Breast epithelium (tissue), 4 donors: ENCODE results near the gene HBG1. TPM values are rescaled to one million over a fixed set of nuclear protein-coding genes. Genes with fewer than 3 reads are reported as not detected.
"Not testable (repeated sequence)": the region's sequence is repeated elsewhere in the genome, so short reads cannot be mapped to it uniquely, and the experiment has no call there.

Experiments used
- DNase-seq, 2 donors: peaks; one replicate each; pipeline ENCODE4 v3.0.0-alpha.2; 2019; ENCODE audit warnings: low spot score in 2 of 2
- H3K27ac ChIP-seq, 2 donors: fragments of 200-600 bp; sonication (generic) in 1 of 2; one replicate each; pipeline ENCODE4 v1.5.1; 2016 to 2019; ENCODE audit warnings: mild to moderate bottlenecking in 1 of 2
- H3K27me3 ChIP-seq, 2 donors: fragments of 200-600 bp; sonication (generic) in 1 of 2; one replicate each; pipeline versions ENCODE4 v1.5.1 to v1.6.0; 2017 to 2019; ENCODE audit warnings: control low read depth in 1 of 2, mild to moderate bottlenecking in 1 of 2
- H3K36me3 ChIP-seq: fragments of 200-600 bp; one replicate; pipeline ENCODE4 v1.5.1; 2019
- H3K4me1 ChIP-seq, 2 donors: fragments of 200-600 bp; sonication (generic); one replicate each; pipeline ENCODE4 v1.5.1; 2016 to 2019; ENCODE audit warnings: control low read depth in 1 of 2
- H3K4me3 ChIP-seq, 3 donors: fragments of 200-600 bp; sonication (generic); 1 replicate in 2 of 3; 2 replicates in 1 of 3; pipeline ENCODE4 v1.5.1; 2016 to 2019; ENCODE audit warnings: mild to moderate bottlenecking in 3 of 3, moderate library complexity in 2 of 3
- H3K9me3 ChIP-seq, 2 donors: fragments of 200-600 bp; sonication (generic) in 1 of 2; one replicate each; pipeline ENCODE4 v1.5.1; 2016 to 2019; ENCODE audit warnings: control low read depth in 1 of 2
- CTCF ChIP-seq, 3 donors: fragments of 450-650 bp; IDR thresholded peaks; one replicate each; pipeline ENCODE4 v1.5.1; 2016 to 2017; ENCODE audit warnings: antibody characterized with exemption in 3 of 3, mild to moderate bottlenecking in 3 of 3, moderate library complexity in 3 of 3
- POLR2A ChIP-seq: fragments of 450-650 bp; IDR thresholded peaks from one replicate; pipeline ENCODE4 v1.6.1; 2016; ENCODE audit warnings: antibody characterized with exemption, mild to moderate bottlenecking, moderate library complexity
- POLR2AphosphoS5 ChIP-seq, 3 donors: sonication (generic); formaldehyde crosslinking; IDR thresholded peaks; one replicate each; pipeline ENCODE4 v1.6.1; 2017; ENCODE audit warnings: antibody characterized with exemption in 3 of 3
- intact Hi-C: fragments of 100-400 bp; cut with DNase I; formaldehyde crosslinking; loops from one replicate; pipeline ENCODE4 v1.15.1; 2023; ENCODE audit warnings: low total_unique reads
- total RNA-seq, 3 donors: library from RNA; depleted of rRNA; stranded (reverse); fragments of >200 nt; gene quantifications; one replicate each; pipeline ENCODE4 v1.1.0, GENCODE V29; 2016

The HBG1 gene
- total RNA-seq = not detected

GRCh38 chr11:5249807-5250396, at the start of gene HBG1:
TSS of gene HBG1 (minus strand) at chr11:5249857. CDS start at chr11:5249804, 53 bp downstream.
- H3K36me3 ChIP-seq, H3K27me3 ChIP-seq, H3K9me3 ChIP-seq, intact Hi-C loops, H3K4me3 ChIP-seq, DNase-seq, H3K4me1 ChIP-seq, H3K27ac ChIP-seq: not testable (repeated sequence)

GRCh38 chr11:5298451-5298850, 48.8 kb upstream of the HBG1 start:
- Histone ChIP-seq H3K27ac (no peak overlapping the region), H3K4me3 (no peak overlapping the region), H3K27me3 (no peaks in the 10 kb centered on the region), H3K36me3 (no peaks in the 10 kb centered on the region), H3K9me3 (no peaks in the 10 kb centered on the region), H3K4me1 (no peaks in the 10 kb centered on the region)
- intact Hi-C loops = no loop called here
- no peak for TF ChIP-seq CTCF (IDR thresholded peaks at IDR 0.05)
- no peak for TF ChIP-seq POLR2AphosphoS5 (IDR thresholded peaks at IDR 0.05)
- TF ChIP-seq POLR2A = no peak
- DNase-seq = no peak

- H3K4me1 ChIP-seq = no peaks in the 10 kb centered on the region
- no peak overlapping the region for H3K4me3 ChIP-seq
- intact Hi-C loops = no loop called here
- H3K36me3 ChIP-seq = no peaks in the 10 kb centered on the region
- TF ChIP-seq CTCF (IDR thresholded peaks at IDR 0.05) = no peak
- TF ChIP-seq POLR2A = no peak
- TF ChIP-seq POLR2AphosphoS5 (IDR thresholded peaks at IDR 0.05) = no peak
- no peaks in the 10 kb centered on the region for H3K9me3 ChIP-seq
- no peak overlapping the region for H3K27ac ChIP-seq
- no peak for DNase-seq
- H3K27me3 ChIP-seq = no peaks in the 10 kb centered on the region
Measured at GRCh38 chr11:5297721-5298323, 48.2 kb upstream of the HBG1 start.

GRCh38 chr11:5294342-5294995, 44.8 kb upstream of the HBG1 start:
- DNase-seq, intact Hi-C loops, H3K4me1 ChIP-seq, H3K4me3 ChIP-seq, H3K27ac ChIP-seq, H3K9me3 ChIP-seq, H3K36me3 ChIP-seq, H3K27me3 ChIP-seq: not testable (repeated sequence)

- no peak for DNase-seq
- Histone ChIP-seq H3K4me1 (no peaks in the 10 kb centered on the region), H3K4me3 (no peak overlapping the region), H3K27ac (no peak overlapping the region), H3K9me3 (no peaks in the 10 kb centered on the region), H3K27me3 (no peaks in the 10 kb centered on the region), H3K36me3 (no peaks in the 10 kb centered on the region)
- TF ChIP-seq POLR2A = no peak
- intact Hi-C loops = no loop called here
Measured at GRCh38 chr11:5293028-5293427, 43.4 kb upstream of the HBG1 start.

- no peak for TF ChIP-seq POLR2AphosphoS5 (IDR thresholded peaks at IDR 0.05)
- TF ChIP-seq POLR2A = no peak
- TF ChIP-seq CTCF (IDR thresholded peaks at IDR 0.05) = no peak
- H3K4me1 ChIP-seq = no peaks in the 10 kb centered on the region
- H3K9me3 ChIP-seq = no peaks in the 10 kb centered on the region
- H3K27me3 ChIP-seq = no peaks in the 10 kb centered on the region
- intact Hi-C loops = no loop called here
- no peak for DNase-seq
- no peaks in the 10 kb centered on the region for H3K36me3 ChIP-seq
- H3K27ac ChIP-seq = no peak overlapping the region
- no peak overlapping the region for H3K4me3 ChIP-seq
Measured at GRCh38 chr11:5291207-5291838, 41.7 kb upstream of the HBG1 start.
